Endometrial microvascular endothelial cells (primary cell): ENCODE measurements around the gene SLC47A1. TPM values are rescaled to one million over a fixed set of nuclear protein-coding genes. Genes with fewer than 3 reads are reported as not detected.

Experiments used
- in situ Hi-C: cut with HindIII; loops from 2 replicates; pipeline ENCODE4 v1.10.0; 2017; ENCODE audit warnings: low sequenced_read_pairs, low pct_unique_long_range_greater_than_20kb; ENCODE audit errors: inconsistent ontology term
- total RNA-seq: library from RNA; depleted of rRNA; stranded (reverse); fragments of >200 nt; gene quantifications from one replicate; pipeline ENCODE4 v1.2.3, GENCODE V29; 2015; ENCODE audit errors: inconsistent ontology term

Gene SLC47A1
- total RNA-seq, 1 donor from 2014 or later: 1.7 TPM

DNA sequence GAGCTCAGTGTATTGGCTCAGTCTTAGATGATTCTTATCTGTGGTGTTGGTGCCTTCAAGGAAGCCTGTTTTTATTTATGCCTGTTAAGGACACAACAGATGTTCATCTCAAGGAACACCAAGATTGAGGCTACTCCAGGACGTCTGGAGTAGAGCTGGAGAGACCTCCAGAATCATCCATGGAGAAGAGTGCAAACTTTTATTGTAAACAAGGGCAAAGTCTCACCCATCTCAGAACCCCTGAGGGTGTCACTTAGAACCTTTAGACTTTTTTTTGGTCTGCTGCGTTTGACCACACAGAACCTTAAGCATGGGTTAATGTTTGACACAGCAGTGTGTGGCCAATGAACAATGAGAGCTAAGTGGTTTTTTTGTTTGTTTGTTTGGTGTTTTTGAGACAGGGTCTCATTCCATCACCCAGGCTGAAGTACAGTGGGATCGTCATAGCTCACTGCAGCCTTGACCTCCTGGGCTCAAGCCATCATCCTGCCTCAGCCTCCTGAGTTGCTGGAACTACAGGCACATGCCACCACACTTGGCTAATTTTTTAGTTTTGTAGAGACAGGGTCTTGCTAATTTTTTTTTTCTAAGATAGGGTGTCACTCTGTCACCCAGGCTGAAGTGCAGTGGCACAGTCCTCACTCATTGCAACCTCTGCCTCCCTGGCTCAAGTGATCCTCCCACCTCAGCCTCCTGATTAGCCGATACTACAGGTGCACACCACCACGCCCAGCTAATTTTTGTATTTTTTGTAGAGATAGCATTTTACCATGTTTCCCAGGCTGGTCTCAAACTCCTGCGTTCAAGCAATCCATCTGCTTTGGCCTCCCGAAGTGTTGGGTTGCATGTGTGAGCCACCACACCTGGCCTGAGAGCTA lies 16.3 kb downstream of the SLC47A1 start:
- in situ Hi-C loops: no loop called here

- in situ Hi-C loops: no loop called here
Measured at GRCh38 chr17:19551165-19551564, 17.5 kb downstream of the SLC47A1 start.

GRCh38 chr17:19551591-19552148 lies 18.0 kb downstream of the SLC47A1 start:
- in situ Hi-C loops: no loop called here

- in situ Hi-C loops: no loop called here
Measured at GRCh38 chr17:19553036-19553435, 19.4 kb downstream of the SLC47A1 start.

DNA sequence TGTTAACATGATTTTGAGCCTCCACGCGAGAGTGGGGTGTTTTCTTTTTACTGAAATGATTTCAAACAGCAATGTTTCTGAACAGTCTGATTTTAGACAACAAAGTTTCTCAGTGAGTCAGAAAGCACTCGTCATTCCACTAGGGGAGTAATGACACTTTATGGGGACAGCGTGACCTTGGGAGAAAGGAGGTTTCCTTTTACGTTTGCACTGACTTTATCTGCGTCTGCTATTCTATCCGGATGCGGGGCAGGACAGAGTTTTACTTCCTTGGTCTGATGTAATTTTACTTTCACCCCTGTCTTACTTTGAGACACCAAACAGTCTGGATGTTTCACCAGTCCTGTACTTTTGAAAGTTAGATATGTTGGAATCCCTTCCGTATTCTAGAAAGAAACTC lies 20.7 kb downstream of the SLC47A1 start:
- in situ Hi-C loops: no loop called here

- in situ Hi-C loops: no loop called here
Measured at GRCh38 chr17:19555746-19556145, 22.1 kb downstream of the SLC47A1 start.

DNA sequence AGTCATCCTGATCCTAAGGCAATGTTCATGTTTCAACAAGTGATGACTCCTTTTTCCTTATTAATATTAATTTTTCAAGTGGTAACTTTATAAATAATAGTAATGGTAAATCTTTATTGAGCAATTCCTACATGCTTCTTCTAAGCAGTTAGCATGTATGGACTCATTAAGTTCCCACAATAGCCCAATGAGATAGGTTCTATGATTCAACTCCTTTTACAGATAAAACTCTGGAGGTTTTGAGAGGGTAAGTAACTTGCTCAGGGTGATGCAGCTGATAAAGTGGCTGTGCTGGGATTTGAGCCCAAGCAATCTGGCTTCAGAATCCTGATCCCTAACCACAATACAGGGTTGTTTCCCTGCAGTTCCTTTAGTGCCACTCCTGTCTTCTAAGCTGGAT lies 25.3 kb downstream of the SLC47A1 start:
- in situ Hi-C loops: no loop called here

GRCh38 chr17:19561697-19562318 lies 28.2 kb downstream of the SLC47A1 start:
- in situ Hi-C loops: no loop called here

DNA sequence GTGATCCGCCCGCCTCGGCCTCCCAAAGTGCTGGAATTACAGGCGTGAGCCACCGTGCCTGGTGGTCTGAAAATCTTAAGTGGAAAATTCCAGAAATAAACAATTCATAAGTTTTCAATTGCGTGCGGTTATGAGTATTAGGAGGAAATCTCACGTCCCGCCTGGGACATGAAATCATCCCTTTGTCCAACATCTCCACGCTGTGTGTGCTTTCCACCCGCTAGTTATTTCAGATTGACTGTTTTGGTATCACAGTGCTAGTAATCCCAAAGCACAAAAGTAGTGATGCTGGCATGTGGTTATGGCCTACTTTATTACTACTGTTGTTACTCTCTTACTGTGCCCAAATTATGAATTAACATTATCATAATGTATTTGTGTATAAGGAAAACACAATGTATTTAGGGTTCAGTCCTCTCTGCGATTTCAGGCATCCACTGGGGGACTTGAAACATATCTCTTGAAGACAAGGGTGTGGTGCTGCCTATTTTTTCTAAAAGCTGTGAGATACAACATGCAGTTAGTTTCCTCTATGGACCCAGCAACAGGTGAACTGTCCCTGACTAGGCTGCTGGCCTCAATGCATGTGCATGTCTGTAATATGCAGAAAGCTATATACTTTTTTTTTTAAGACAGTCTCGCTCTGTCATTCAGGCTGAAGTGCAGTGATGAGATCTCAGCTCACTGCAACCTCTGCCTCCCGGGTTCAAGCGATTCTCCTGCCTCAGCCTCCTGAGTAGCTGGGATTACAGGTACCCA lies 32.3 kb downstream of the SLC47A1 start:
- in situ Hi-C loops: no loop called here

DNA sequence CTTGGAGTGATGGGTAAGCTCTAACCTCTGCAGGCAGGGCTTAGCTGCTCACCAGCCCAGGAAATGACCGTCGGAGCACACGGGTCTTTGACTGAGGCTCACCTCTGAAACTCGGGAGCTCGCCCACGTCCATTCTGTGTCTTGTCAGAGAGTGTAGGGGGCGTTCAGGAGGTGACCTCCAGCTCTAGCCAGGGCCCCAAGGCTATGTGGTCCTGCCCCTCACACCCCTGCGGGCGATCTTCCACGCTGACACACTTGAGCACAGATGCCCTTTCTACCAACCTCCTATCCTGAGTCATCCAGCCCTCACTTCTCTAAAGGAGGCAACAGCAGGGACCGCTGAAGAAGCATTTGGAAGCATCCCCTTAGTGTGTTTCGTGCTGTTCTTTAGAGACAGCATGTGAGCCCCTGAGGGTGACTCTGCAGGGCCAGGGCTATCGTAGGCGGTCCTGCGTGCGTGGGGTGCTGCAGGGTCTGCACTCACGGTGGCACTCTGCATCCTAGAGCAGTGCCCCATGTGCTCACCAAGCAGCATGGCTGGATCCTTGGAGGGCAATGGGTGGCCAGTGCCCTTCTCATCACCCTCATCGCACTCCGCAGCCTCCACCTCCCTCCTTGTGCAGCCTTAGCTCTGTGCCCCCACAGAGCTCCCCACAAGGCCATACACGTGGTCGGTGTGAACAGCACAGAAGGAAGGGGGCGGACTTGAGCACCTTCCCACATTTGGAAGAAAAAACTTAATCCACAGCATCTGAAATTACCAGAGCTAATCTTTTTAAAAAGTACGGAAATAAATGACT lies 33.8 kb downstream of the SLC47A1 start:
- in situ Hi-C loops: no loop called here

- in situ Hi-C loops: no loop called here
Measured at GRCh38 chr17:19568016-19568350, 34.3 kb downstream of the SLC47A1 start.

DNA sequence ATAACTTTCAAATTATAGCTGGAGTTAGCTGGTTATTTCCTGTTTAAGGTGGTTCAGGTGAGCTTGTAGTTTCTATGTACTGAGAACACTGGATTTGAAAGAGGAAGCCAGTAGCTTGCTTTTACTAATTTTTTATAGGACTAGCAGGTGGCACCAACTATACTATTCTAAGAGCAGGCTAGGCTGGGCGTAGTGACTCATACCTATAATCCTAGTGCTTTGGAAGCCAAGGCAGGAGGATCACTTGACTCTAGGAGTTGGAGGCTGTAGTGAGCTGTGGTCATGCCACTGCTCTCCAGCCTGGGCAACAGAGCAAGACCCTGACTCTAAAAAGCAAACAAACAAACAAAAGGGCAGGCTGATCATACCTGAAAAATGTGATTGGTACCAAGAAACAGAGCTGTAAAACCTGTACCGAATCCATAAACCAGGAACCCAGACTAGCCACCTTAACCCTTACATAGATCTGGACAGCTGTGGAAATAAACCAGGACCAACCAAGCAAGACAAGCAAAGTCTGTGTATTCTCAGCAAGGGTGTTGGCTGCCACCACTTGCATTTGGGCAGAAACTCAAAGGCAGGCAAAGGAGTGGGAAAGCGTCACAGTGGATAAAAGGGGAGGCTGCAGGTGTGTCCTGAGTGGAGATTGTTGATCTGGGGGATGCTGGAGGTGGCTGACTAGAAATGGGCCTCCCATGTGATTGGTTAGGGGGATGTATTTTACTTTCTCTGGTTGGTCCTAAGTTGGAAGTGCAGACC lies 36.3 kb downstream of the SLC47A1 start:
- in situ Hi-C loops: no loop called here

GRCh38 chr17:19570544-19571062 lies 36.9 kb downstream of the SLC47A1 start:
- in situ Hi-C loops: no loop called here

DNA sequence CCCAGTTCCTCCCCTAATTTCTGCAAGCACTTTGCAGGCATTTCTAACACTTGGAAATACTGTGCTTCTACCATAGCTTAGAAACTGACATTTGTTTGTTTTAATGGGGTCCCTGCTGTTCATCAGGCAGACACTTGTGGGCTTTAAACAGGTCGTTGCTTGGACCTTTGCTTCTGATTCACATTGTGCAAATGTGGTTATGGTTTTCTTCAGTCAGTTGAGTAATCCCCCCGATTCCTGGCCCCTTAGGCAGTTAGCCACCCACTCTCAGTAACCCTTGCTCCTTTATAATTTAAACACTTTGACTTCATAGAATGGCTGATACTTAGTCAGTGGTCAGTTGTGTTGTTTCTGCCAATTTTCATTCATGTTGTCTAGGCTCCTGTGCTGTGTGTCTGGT lies 39.4 kb downstream of the SLC47A1 start:
- in situ Hi-C loops: no loop called here

DNA sequence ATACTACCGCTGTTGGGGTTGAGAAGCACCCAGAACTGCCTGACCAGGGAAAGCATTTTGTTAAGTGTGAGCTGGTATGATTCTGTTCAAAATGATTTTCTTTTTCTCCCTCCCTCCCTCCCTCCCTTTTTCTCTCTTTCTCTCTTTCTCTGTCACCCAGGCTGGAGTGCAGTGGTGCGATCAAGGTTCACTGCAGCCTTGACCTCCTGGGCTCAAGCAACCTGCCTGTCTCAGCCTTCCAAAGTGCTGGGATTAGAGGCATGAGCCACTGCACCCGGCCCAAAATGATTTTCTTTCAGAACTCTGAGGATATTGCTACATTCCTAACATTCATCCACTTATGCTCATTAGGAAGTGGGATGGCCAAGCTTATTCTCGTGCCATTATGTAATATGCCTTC lies 41.3 kb downstream of the SLC47A1 start:
- in situ Hi-C loops: no loop called here

- in situ Hi-C loops: no loop called here
Measured at GRCh38 chr17:19578545-19578944, 44.9 kb downstream of the SLC47A1 start.

DNA sequence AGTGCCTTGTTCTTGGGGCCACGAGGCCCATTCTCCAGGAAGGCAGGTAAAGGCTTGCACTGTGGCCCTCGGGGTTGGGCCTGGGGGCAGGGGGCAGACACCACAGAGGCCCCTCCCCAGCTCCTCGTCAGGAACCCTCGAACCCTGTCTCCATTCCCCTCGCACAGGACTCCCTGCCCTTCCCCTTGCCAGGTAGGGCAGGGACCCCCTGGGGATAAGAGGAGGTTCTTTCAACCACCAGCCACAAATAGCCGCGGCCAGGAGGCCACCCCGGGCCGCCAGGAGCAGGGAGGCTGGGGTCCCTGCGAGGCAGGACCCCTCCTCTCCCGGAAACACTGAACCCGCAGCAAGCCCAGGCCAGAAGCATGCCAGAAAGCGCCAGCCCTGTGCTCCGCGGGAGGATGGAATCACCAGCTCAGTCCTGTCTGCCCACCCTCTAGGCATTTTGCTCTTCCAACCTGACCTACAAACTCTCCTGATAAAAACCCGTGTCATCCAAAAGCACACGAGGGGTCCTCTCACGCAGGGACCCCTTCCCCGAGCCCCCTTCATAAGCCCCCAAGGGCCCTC lies 45.6 kb downstream of the SLC47A1 start:
- in situ Hi-C loops: no loop called here
